Peyer's patch (tissue), 4 donors: ENCODE data around the gene SPOCD1.

Experiments used
- CTCF ChIP-seq, 6 experiments: fragments of 450-650 bp in 4 of 6; fragments of 200-600 bp in 2 of 6; sonication (generic) in 1 of 6; IDR thresholded peaks; one replicate each; pipeline ENCODE4 v1.5.1; 2017 to 2019; ENCODE audit warnings: antibody characterized with exemption in 6 of 6, mild to moderate bottlenecking in 3 of 6, moderate library complexity in 1 of 6
- POLR2A ChIP-seq, 2 donors: fragments of 450-650 bp; IDR thresholded peaks; one replicate each; pipeline ENCODE4 v1.5.1; 2017; ENCODE audit warnings: antibody characterized with exemption in 2 of 2, mild to moderate bottlenecking in 2 of 2, moderate library complexity in 2 of 2

- no peak for TF ChIP-seq CTCF (IDR thresholded peaks at IDR 0.05)
- TF ChIP-seq POLR2A (IDR thresholded peaks at IDR 0.05) = no peak
Observed at GRCh38 chr1:31803610-31804009, 12.2 kb downstream of the SPOCD1 start.
